GM23338 (cell line): Measurements from ENCODE around the gene OBSL1. TPM values are rescaled to one million over a fixed set of nuclear protein-coding genes. Genes with fewer than 3 reads are reported as not detected.
A peak's percentile ranks its signal among the peaks of the same experiment; 100 is the strongest.

Experiments
- ATAC-seq: fragments of 200-7000 bp; cut with Tn5 transposase; 3 replicates; pipeline ENCODE4 v1.9.1; 2020
- DNase-seq: peaks from one replicate; pipeline ENCODE4 v3.0.0-alpha.2; 2015; ENCODE audit warnings: low spot score
- H2AFZ ChIP-seq: fragments of 200-600 bp; sonication (generic); 2 replicates; pipeline ENCODE4 v1.8.0; 2016; ENCODE audit warnings: antibody characterized with exemption, mild to moderate bottlenecking, moderate library complexity
- H3F3A ChIP-seq: fragments of 200-600 bp; sonication (generic); replicated peaks from 2 replicates; pipeline ENCODE4 v1.8.0; 2017; ENCODE audit warnings: antibody characterized with exemption, mixed run types, low read depth
- H3K27ac ChIP-seq: fragments of 200-600 bp; sonication (generic); 2 replicates; pipeline ENCODE4 v1.6.1; 2016; ENCODE audit warnings: low read depth
- H3K27me3 ChIP-seq: fragments of 200-600 bp; sonication (generic); 2 replicates; pipeline ENCODE4 v1.8.0; 2016; ENCODE audit warnings: mild to moderate bottlenecking, mixed run types, moderate library complexity; ENCODE audit not compliant: insufficient read depth
- H3K36me3 ChIP-seq: fragments of 200-600 bp; sonication (generic); 2 replicates; pipeline ENCODE4 v1.8.0; 2016; ENCODE audit warnings: mild to moderate bottlenecking; ENCODE audit not compliant: insufficient read depth
- H3K4me1 ChIP-seq: fragments of 200-600 bp; sonication (generic); 2 replicates; pipeline ENCODE4 v1.8.0; 2016; ENCODE audit warnings: mild to moderate bottlenecking, moderate library complexity; ENCODE audit not compliant: insufficient read depth
- H3K4me2 ChIP-seq: fragments of 200-600 bp; sonication (generic); 2 replicates; pipeline ENCODE4 v1.7.1; 2017; ENCODE audit warnings: mixed run types
- H3K4me3 ChIP-seq: fragments of 200-600 bp; sonication (generic); 2 replicates; pipeline ENCODE4 v1.6.1; 2016; ENCODE audit warnings: mixed run types
- H3K79me2 ChIP-seq: fragments of 200-600 bp; sonication (generic); replicated peaks from 2 replicates; pipeline ENCODE4 v1.8.0; 2017; ENCODE audit warnings: mild to moderate bottlenecking; ENCODE audit not compliant: insufficient read depth
- H3K9me2 ChIP-seq: fragments of 200-600 bp; sonication (generic); 2 replicates; pipeline ENCODE4 v1.8.0; 2017; ENCODE audit not compliant: insufficient read depth
- H4K20me1 ChIP-seq: fragments of 200-600 bp; sonication (generic); replicated peaks from 2 replicates; pipeline ENCODE4 v1.8.0; 2017; ENCODE audit warnings: mild to moderate bottlenecking; ENCODE audit not compliant: insufficient read depth
- H3K27ac Mint-ChIP-seq: 2 replicates; pipeline ENCODE4 v1.8.0; 2020; ENCODE audit warnings: inconsistent platforms, mild to moderate bottlenecking, moderate library complexity, mixed read lengths
- H3K27me3 Mint-ChIP-seq: 3 replicates; pipeline ENCODE4 v1.8.0; 2022; ENCODE audit warnings: low read depth, mild to moderate bottlenecking, moderate library complexity, mixed read lengths, inconsistent platforms; ENCODE audit not compliant: insufficient read depth, poor library complexity
- H3K36me3 Mint-ChIP-seq: 3 replicates; pipeline ENCODE4 v1.8.0; 2021; ENCODE audit warnings: low read depth, mild to moderate bottlenecking, inconsistent platforms, moderate library complexity, mixed read lengths
- H3K4me1 Mint-ChIP-seq: 3 replicates; pipeline ENCODE4 v1.8.0; 2020; ENCODE audit warnings: mild to moderate bottlenecking, inconsistent platforms, mixed read lengths
- H3K4me3 Mint-ChIP-seq: 3 replicates; pipeline ENCODE4 v1.8.0; 2021; ENCODE audit warnings: moderate library complexity, mild to moderate bottlenecking, inconsistent platforms, mixed read lengths
- H3K9me3 Mint-ChIP-seq: 3 replicates; pipeline ENCODE4 v1.8.0; 2020; ENCODE audit warnings: moderate library complexity, mild to moderate bottlenecking, inconsistent platforms, mixed read lengths
- CREB1 ChIP-seq: fragments of 250-450 bp; sonication (Bioruptor Pico); IDR thresholded peaks from 2 replicates; pipeline ENCODE4 v1.5.0; 2020; ENCODE audit warnings: low read depth, mild to moderate bottlenecking, moderate library complexity
- CTCF ChIP-seq, 2 experiments: fragments of 200-600 bp in 1 of 2; sonication (generic) in 1 of 2; conservative IDR thresholded peaks; 2 replicates each; pipeline versions ENCODE4 v1.5.1 to v1.6.1; 2016 to 2017; ENCODE audit warnings: antibody characterized with exemption in 2 of 2, low read depth in 2 of 2, mild to moderate bottlenecking in 2 of 2, moderate library complexity in 1 of 2
- EZH2phosphoT487 ChIP-seq: fragments of 200-600 bp; sonication (generic); IDR thresholded peaks from one replicate; pipeline ENCODE4 v1.8.1; 2018; ENCODE audit warnings: antibody characterized with exemption; ENCODE audit not compliant: unreplicated experiment
- JUNB ChIP-seq: IDR thresholded peaks from one replicate; pipeline ENCODE4 v1.6.1; 2016; ENCODE audit warnings: antibody characterized with exemption; ENCODE audit not compliant: unreplicated experiment
- NANOG ChIP-seq: IDR thresholded peaks from 2 replicates; pipeline ENCODE4 v1.6.1; 2016; ENCODE audit warnings: antibody characterized with exemption, borderline replicate concordance
- STAT1 ChIP-seq: IDR thresholded peaks from one replicate; pipeline ENCODE4 v1.6.1; 2016; ENCODE audit warnings: antibody characterized with exemption; ENCODE audit not compliant: unreplicated experiment
- ZNF331 ChIP-seq: fragments of 250-450 bp; sonication (Bioruptor Pico); IDR thresholded peaks from 2 replicates; pipeline ENCODE4 v1.5.0; 2020; ENCODE audit warnings: low read depth, mild to moderate bottlenecking, moderate library complexity
- ZNF462 ChIP-seq: fragments of 250-450 bp; sonication (Bioruptor Pico); IDR thresholded peaks from 2 replicates; pipeline ENCODE4 v1.5.0; 2020; ENCODE audit warnings: mild to moderate bottlenecking, moderate library complexity
- polyA plus RNA-seq: library from polyadenylated mRNA; unstranded; fragments of >200 nt; fragmentation: Nextera tagmentation; extraction: Ambion mirVana; gene quantifications from 2 replicates; pipeline ENCODE4 v1.2.1, GENCODE V29; 2016
- total RNA-seq: library from RNA; depleted of rRNA; stranded (reverse); fragments of >200 nt; shearing (Covaris generic); gene quantifications from 2 replicates; pipeline ENCODE4 v1.2.3, GENCODE V29; 2014

OBSL1 gene
- total and polyA plus RNA-seq, 2 experiments from 2014 or later, result 94.9 to 207 TPM

- H3K4me3 Mint-ChIP-seq, result no peak overlapping the region
- Histone ChIP-seq H3K36me3 (no peaks in the 10 kb centered on the region), H3F3A (0 out of 2 replicates have a peak, but pooled peaks cover 3% of the 10 kb centered on the region), H3K4me1 (no peaks in the 10 kb centered on the region), H3K27ac (no peak overlapping the region), H3K4me2 (no peak overlapping the region), H3K4me3 (no peak overlapping the region), H2AFZ (no peak overlapping the region), H4K20me1 (no peaks in the 10 kb centered on the region), H3K79me2 (no peaks in the 10 kb centered on the region), H3K9me2 (no peaks in the 10 kb centered on the region), H3K27me3 (no peaks in the 10 kb centered on the region)
- peak; percentile 47 for ATAC-seq
- H3K36me3 Mint-ChIP-seq, result peaks cover 33% of the 10 kb centered on the region; the same call in 1 of the 3 replicates
- H3K27ac Mint-ChIP-seq, result no peak overlapping the region
- H3K4me1 Mint-ChIP-seq, result peaks cover 5% of the 10 kb centered on the region; the same call in 2 of the 3 replicates
- peaks cover 17% of the 10 kb centered on the region for H3K27me3 Mint-ChIP-seq
- no peaks in the 10 kb centered on the region for H3K9me3 Mint-ChIP-seq
- no peak for DNase-seq
- TF ChIP-seq ZNF331 (CRISPR knock-in tag) (no peak), STAT1 (no peak), CREB1 (no peak), CTCF (conservative IDR thresholded peaks at IDR 0.05; ENCODE audit: low read depth in 2 of 2) (peak in 1 of 2 experiments; percentile 52; a peak in 2 of 4 replicates), NANOG (no peak), EZH2phosphoT487 (no peak), ZNF462 (CRISPR knock-in tag) (no peak), JUNB (no peak)
Observed at GRCh38 chr2:219608399-219608964, 37.1 kb upstream of the OBSL1 start.
